Measurements from ENCODE around the gene MCF2L.

GRCh38 chr13:113105921-113106452 is 137.0 kb downstream of the MCF2L start:
- TF ChIP-seq CTCF (conservative IDR thresholded peaks at IDR 0.05; ENCODE audit: low read length) (no peak), EZH2phosphoT487 (IDR thresholded peaks at IDR 0.05; ENCODE audit: borderline replicate concordance, low read depth, low read length) (no peak)

All from OCI-LY7 (cell line).